DMS79 (cell line): ENCODE data around the gene HBA1.
"Not testable (repeated sequence)": the region's sequence is repeated elsewhere in the genome, so short reads cannot be mapped to it uniquely, and the experiment has no call there.

ENCODE experiments used
- DNase-seq: peaks from one replicate; lab custom pipeline; 2025; lab: John Stamatoyannopoulos, UW

Gene HBA1

GRCh38 chr16:176477-177382 is at the start of gene HBA1:
HBA1 (plus strand) TSS chr16:176680; CDS start chr16:176717, 37 bp downstream.
- DNase-seq, result not testable (repeated sequence)

GRCh38 chr16:129075-129474 is 47.4 kb upstream of the HBA1 start:
- no peak for DNase-seq

GRCh38 chr16:130533-131173 is 45.8 kb upstream of the HBA1 start:
- DNase-seq, result no peak

- DNase-seq, result no peak
Observed at GRCh38 chr16:132120-132519, 44.4 kb upstream of the HBA1 start.

GRCh38 chr16:133716-134115 is 42.8 kb upstream of the HBA1 start:
- DNase-seq, result no peak

GRCh38 chr16:138049-138417 is 38.4 kb upstream of the HBA1 start:
- no peak for DNase-seq

- DNase-seq, result no peak
Observed at GRCh38 chr16:140175-140857, 36.2 kb upstream of the HBA1 start.

GRCh38 chr16:142405-142967 is 34.0 kb upstream of the HBA1 start:
- DNase-seq, result no peak

- DNase-seq, result no peak
Observed at GRCh38 chr16:143047-143446, 33.4 kb upstream of the HBA1 start.

GRCh38 chr16:143456-143855 is 33.0 kb upstream of the HBA1 start:
- DNase-seq, result no peak

GRCh38 chr16:144797-145252 is 31.7 kb upstream of the HBA1 start:
- no peak for DNase-seq

- DNase-seq, result no peak
Observed at GRCh38 chr16:146646-147045, 29.8 kb upstream of the HBA1 start.

GRCh38 chr16:149024-149660 is 27.3 kb upstream of the HBA1 start:
- peak; percentile 78 for DNase-seq

GRCh38 chr16:152141-153128 is 24.0 kb upstream of the HBA1 start, which contains the start of gene HBZ:
HBZ (plus strand) TSS chr16:152644; CDS start chr16:152910, 266 bp downstream.
- DNase-seq, result no peak

GRCh38 chr16:153129-153521 is 23.4 kb upstream of the HBA1 start:
- not testable (repeated sequence) for DNase-seq

GRCh38 chr16:153550-154216 is 22.8 kb upstream of the HBA1 start:
- DNase-seq, result not testable (repeated sequence)

- DNase-seq, result no peak
Observed at GRCh38 chr16:154217-155030, 22.1 kb upstream of the HBA1 start.

GRCh38 chr16:155031-155398 is 21.5 kb upstream of the HBA1 start:
- DNase-seq, result no peak
